GM21526 (cell line): ENCODE results near the gene DYRK2.
A peak's percentile ranks its signal among the peaks of the same experiment; 100 is the strongest.

Experiments used
- ATAC-seq: cut with Tn5 transposase; IDR thresholded peaks from one replicate; pipeline ENCODE4 v1.9.1; 2021; ENCODE audit warnings: moderate library complexity; ENCODE audit not compliant: unreplicated experiment, low FRiP score

The DYRK2 gene

GRCh38 chr12:67698672-67699581 is 50.4 kb downstream of the DYRK2 start:
- peak; percentile 97 for ATAC-seq

- ATAC-seq: no peak
Observed at GRCh38 chr12:67701121-67701520, 52.6 kb downstream of the DYRK2 start.

- no peak for ATAC-seq
Observed at GRCh38 chr12:67702136-67702535, 53.6 kb downstream of the DYRK2 start.

- no peak for ATAC-seq
Observed at GRCh38 chr12:67704071-67704470, 55.5 kb downstream of the DYRK2 start.

GRCh38 chr12:67705394-67706370 is 57.1 kb downstream of the DYRK2 start:
- ATAC-seq: no peak

- no peak for ATAC-seq
Observed at GRCh38 chr12:67709367-67709954, 60.9 kb downstream of the DYRK2 start.

- ATAC-seq: peak; percentile 96
Observed at GRCh38 chr12:67710582-67710981, 62.0 kb downstream of the DYRK2 start.

GRCh38 chr12:67712011-67712410 is 63.5 kb downstream of the DYRK2 start:
- ATAC-seq: no peak

GRCh38 chr12:67714648-67715047 is 66.1 kb downstream of the DYRK2 start:
- ATAC-seq: no peak
